ENCODE measurements around the gene TMC6. TPM values are rescaled to one million over a fixed set of nuclear protein-coding genes. Genes with fewer than 3 reads are reported as not detected.

Gene TMC6
- total RNA-seq, 1 donor from 2014 or later = 80.1 TPM

GRCh38 chr17:78163881-78164747 is 35.6 kb upstream of the TMC6 start:
- intact Hi-C loops (cut with DNase I) = no loop called here
- DNase-seq (ENCODE audit: low spot score) = no peak

- intact Hi-C loops (cut with DNase I) = no loop called here
- DNase-seq (ENCODE audit: low spot score) = no peak
Measured at GRCh38 chr17:78159575-78160158, 31.1 kb upstream of the TMC6 start.

- DNase-seq (ENCODE audit: low spot score) = no peak
- intact Hi-C loops (cut with DNase I) = no loop called here
Measured at GRCh38 chr17:78154903-78155811, 26.6 kb upstream of the TMC6 start.

- DNase-seq (ENCODE audit: low spot score) = no peak
- intact Hi-C loops (cut with DNase I) = no loop called here
Measured at GRCh38 chr17:78151514-78152008, 23.0 kb upstream of the TMC6 start.

GRCh38 chr17:78148286-78149016 is 19.9 kb upstream of the TMC6 start:
- DNase-seq (ENCODE audit: low spot score) = no peak
- intact Hi-C loops (cut with DNase I) = no loop called here

GRCh38 chr17:78147315-78147998 is 18.9 kb upstream of the TMC6 start:
- no peak for DNase-seq (ENCODE audit: low spot score)
- intact Hi-C loops (cut with DNase I) = no loop called here

- no peak for DNase-seq (ENCODE audit: low spot score)
- intact Hi-C loops (cut with DNase I) = no loop called here
Measured at GRCh38 chr17:78146881-78147280, 18.3 kb upstream of the TMC6 start.

- DNase-seq (ENCODE audit: low spot score) = no peak
- intact Hi-C loops (cut with DNase I) = no loop called here
Measured at GRCh38 chr17:78146471-78146869, 17.9 kb upstream of the TMC6 start.

- DNase-seq (ENCODE audit: low spot score) = no peak
Measured at GRCh38 chr17:78144736-78145641, 16.4 kb upstream of the TMC6 start.

GRCh38 chr17:78144147-78144719 is 15.7 kb upstream of the TMC6 start:
- DNase-seq (ENCODE audit: low spot score) = peak; percentile 87
- intact Hi-C loops (cut with DNase I) = loop anchor here (5.0 kb wide), 1 partner anchor 33 kb away; no protein-coding TSS in a partner anchor

More at GRCh38 chr17:78144736-78145641, 16.4 kb upstream of the TMC6 start:
- intact Hi-C loops (cut with DNase I) = loop anchor here (5.0 kb wide), 1 partner anchor 32 kb away; no protein-coding TSS in a partner anchor

- intact Hi-C loops (cut with DNase I) = loop anchor here (5.0 kb wide), 1 partner anchor 34 kb away; no protein-coding TSS in a partner anchor
- DNase-seq (ENCODE audit: low spot score) = no peak
Measured at GRCh38 chr17:78143214-78144146, 14.9 kb upstream of the TMC6 start.

GRCh38 chr17:78142119-78142861 is 13.7 kb upstream of the TMC6 start:
- no peak for DNase-seq (ENCODE audit: low spot score)

GRCh38 chr17:78141437-78142118 is 13.0 kb upstream of the TMC6 start:
- intact Hi-C loops (cut with DNase I) = loop anchor here (5.0 kb wide), 1 partner anchor 36 kb away; no protein-coding TSS in a partner anchor
- no peak for DNase-seq (ENCODE audit: low spot score)

More at GRCh38 chr17:78142119-78142861, 13.7 kb upstream of the TMC6 start:
- intact Hi-C loops (cut with DNase I) = loop anchor here (5.0 kb wide), 1 partner anchor 35 kb away; no protein-coding TSS in a partner anchor
